ENCODE data around the gene FLCN.

FLCN gene

DNA sequence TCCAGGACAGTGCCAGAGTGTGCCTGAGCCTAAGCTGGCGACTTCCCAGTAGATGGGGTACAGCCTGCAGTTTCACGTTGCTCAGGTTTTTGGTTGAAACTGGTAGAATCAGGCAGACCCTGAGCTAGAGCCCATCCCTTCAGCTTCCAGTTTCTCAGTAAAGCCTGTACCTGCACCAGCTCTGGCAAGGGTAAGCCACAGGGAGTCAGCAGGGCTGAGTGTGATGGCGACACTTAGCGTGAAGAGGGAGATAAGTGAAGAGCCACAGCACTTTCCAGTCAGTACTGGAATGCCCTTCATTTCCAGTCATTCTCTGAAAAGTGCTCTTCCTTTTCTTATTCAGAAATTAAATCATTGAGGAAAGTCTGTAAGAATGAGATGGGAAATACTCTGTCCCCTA, 53.2 kb downstream of the FLCN start:
- DNase-seq: no peak

DNA sequence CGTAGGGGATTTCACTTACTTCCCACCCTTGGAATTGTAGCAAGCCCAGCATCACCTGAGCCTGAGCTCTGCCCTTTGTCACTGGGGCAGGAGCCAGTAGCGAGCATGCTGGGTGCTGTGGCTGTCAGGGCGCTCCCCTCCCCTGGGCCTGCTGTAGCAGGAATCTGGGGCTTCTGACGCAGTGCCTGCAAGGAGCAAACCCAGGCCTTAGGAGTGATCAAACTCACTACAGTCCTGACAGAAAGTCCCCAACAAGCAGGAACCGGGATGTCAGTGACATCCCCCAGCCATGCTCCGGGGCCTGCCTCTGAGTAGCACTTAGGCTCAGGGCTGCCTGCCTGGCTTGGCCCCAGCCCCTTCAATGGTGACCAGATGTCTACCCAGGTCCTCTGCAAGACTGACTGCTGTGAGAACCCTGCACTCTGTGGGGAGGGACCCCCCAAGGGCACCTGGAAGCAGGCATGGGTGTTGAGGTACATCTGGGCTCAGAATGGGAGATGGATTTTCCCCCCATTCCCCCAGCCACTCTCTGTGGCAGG, 54.3 kb downstream of the FLCN start:
- no peak for DNase-seq

DNA sequence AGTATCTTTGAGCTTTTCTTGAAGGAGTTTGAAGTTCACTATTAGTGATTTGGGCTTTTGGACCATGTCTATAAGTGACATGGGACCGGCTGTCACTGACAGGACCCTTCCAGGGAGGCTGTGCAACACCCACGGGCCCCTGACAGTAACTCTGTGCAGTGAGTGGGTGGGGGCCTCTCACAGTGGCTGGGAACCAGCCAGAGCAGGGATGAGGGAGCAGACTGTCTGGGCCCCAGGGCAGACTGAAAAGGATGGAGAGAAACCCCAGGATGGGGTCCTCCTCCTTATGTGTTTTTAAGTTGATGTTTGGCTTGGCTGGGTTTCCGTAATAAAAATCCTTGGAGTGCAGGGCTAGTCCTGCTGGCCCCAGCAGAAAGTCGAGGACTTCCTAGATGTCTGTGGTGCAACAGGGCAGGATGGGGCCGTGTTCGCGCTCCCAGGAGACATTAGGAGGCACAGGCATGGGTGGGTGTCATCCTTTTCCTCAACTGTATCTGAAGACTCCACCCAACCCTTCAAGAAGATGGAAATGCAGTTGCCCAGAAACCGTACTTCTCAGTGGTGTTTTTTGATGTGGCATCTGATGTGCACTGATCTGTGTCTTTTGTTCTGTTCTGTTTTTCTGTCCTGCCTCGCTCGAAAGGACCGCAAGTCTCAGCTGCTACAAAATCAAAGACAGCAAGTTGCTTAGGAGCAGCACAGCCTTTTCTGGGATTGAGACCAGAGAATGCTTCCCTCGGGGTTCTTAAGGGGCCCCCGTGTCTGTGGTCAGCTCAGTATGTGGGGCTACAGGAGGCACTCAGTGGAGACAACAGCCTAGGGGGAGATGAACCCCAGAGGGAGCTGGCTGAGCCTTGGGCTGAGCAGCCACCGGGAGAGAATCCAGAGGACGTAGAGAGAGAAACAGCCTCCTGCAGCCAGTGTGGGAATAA, 55.0 kb downstream of the FLCN start:
- no peak for DNase-seq

DNA sequence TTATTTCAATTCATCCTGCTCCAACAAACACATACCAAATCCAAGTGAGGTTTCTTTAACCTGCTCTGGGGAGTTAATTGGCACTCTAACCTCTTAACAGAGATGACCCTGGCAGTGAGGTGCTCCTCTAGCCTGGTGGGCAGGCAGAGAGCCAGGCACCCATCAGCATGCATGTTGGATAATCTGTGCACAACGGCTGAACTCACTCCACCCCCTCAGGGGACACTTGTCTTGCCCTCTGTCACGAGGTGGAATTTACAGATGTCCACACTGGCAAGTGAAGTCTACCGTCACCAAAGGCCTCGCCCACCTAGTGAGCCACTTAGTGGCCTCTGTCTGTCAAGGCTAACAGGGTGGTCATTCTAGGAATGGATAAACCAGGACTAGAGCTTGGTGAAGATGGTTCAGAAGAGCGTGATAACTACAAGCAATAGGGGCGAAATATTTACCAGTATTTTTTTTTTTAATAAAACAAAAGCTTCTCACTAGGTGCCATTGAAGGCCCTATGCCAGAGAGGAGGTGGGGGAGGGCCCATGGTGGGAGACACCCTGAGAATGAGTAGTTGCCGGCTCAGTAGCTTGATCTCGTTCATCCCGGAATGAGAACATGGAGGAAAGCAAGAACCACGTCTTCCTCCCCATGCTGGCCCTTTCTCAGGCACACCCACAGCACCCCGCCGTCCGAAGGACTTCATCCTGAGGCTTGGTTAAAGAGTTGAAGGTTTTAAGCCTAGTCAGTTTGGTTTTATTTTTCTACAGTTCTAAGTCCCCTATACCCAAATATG, 56.0 kb downstream of the FLCN start:
- DNase-seq: no peak

DNA sequence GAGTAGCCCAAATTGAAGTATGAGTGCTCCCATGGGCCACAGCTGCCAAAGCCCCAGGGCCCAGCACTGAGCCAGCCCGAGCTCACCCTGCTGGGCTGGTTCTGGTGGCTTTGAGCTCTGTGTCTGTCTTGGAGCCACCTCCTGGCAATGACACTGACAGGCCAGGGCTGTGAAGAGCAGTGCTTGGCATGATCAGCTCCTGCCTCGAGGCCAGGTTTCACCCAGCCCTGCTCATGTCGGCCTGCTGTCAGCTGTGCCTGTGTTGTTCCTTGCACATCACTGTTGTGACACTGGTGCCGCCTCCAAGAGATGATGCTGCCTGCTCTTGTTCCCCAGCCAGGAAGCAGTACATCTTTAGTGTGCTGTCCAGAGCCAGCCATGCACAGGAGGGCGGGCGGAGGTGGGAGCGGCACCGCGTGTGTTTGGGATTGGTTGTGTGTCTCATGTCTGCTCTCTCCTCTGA, 56.8 kb downstream of the FLCN start:
- DNase-seq: no peak

DNA sequence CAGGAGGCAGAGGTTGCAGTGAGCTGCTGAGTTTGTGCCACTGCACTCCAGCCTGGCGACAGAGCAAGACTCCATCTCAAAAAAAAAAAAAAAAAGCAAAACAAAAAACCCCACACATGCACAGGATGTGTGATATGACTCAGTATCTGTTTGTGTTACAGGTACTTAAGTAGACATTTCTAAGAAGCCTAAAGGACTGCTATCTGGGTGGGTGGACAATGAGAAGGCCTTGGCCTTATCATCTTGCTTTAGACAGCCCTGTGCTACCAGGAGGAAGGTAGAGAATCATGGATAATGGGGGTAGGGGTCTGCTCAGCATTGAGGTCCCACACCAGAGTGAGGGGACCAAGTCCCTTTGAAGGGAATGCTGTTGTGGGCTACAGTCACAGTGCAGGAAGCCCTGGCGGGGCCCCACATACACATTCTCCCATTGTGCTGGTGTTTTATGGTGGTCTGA, 57.6 kb downstream of the FLCN start:
- no peak for DNase-seq

DNA sequence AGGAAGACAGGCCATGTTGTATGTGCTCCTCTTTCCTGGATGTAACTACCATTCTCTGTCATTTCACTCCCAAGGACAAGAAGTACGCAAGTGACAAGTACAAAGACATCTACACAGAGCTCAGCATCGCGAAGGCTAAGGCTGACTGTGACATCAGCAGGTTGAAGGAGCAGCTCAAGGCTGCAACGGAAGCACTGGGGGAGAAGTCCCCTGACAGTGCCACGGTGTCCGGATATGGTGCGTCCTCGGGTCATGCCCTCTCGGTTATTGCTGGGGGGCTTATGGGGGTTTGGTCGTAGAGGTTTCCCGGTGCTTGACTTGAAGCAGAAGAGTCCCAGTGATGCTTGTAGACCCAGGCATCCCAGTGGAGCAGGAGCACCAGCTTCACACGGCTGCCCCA, 59.8 kb downstream of the FLCN start:
- DNase-seq: no peak

DNA sequence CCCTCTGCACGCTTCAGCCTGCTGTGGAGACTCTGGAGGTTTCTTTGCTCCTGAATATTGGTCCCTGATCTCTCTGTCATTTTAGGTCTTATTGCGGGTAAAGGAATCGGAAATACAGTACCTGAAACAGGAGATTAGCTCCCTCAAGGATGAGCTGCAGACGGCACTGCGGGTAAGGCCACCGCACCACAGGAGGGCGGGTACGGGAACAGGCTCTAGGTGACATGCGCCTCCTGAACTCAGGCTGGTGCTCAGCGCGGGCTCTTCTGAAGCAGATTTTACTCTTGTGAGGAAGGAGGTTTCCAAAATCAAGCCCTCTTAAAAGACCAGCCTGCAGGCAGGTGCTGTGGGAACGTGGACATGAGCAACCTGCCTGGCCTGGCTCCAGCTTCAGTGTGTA, 60.6 kb downstream of the FLCN start:
- no peak for DNase-seq

DNA sequence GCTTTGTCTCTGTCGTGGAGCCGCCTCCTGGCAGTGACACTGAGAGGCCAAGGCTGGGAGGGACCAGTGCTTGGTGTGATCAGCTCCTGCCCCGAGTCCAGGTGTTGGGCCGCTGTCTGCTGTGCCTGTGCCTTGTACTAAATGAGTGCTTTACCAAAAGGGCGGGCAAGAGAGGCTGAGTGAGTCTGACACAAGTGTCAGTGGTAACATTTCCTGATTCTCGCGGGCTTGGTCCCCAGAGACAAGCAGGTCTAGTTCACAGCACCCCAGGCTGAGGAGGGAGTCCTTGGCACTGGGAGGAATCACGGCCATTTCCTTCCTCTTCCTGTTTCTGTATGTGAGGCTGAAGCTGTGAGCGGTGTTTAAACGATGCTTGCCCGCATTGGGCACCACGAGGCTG, 61.1 kb downstream of the FLCN start:
- DNase-seq: no peak

DNA sequence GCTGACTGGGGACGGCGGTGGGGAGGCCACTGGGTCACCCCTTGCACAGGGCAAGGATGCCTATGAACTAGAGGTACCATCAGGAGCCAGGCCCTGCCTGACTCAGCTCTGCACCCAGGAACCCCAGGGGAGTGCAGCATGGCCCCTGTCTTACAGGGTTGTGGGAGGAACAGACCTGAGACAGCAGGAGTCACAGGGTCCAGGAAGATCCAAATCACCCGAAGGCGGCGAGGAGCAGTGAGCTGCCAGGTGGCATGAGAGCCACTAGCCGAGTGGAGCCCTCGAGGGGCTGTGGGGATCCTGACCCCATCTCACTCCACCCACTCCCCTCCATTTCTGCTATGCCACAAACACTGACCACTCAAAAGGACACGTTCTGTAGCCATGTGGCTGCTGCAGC, 61.6 kb downstream of the FLCN start:
- no peak for DNase-seq

DNA sequence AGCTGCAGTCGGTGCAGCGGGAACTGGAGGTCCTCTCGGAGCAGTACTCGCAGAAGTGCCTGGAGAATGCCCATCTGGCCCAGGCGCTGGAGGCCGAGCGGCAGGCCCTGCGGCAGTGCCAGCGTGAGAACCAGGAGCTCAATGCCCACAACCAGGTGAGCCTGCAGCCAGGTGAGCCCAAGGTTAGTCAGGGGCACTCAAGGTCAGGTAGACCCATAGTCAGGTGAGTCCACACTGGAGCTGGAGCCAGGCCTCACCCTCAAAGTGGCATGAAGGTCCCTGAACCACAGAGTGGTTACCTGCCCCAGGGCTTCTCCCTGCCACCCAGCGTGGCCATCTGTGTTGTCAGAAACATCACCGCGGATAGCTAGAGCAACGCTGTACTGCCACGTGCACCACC, 63.0 kb downstream of the FLCN start:
- DNase-seq: no peak

DNA sequence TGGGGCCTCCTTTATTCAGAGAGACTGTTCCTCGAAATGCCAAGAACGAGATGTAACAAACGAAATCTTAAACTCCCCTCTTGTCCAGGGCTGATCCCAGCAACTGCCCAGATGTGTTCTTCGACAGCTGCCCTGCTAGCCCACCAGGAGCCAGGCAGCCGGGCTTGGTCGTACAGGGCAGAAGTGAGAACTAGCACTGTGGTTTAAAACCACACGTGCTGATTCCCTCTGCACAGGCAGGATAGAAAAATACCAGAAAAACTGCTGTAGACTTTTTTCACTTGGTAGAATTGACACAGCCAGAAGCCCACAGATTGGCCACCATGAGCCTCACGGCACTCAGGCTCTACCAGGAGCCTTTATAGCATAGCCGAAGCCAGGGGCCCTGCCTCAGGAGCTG, 64.0 kb downstream of the FLCN start:
- DNase-seq: no peak

DNA sequence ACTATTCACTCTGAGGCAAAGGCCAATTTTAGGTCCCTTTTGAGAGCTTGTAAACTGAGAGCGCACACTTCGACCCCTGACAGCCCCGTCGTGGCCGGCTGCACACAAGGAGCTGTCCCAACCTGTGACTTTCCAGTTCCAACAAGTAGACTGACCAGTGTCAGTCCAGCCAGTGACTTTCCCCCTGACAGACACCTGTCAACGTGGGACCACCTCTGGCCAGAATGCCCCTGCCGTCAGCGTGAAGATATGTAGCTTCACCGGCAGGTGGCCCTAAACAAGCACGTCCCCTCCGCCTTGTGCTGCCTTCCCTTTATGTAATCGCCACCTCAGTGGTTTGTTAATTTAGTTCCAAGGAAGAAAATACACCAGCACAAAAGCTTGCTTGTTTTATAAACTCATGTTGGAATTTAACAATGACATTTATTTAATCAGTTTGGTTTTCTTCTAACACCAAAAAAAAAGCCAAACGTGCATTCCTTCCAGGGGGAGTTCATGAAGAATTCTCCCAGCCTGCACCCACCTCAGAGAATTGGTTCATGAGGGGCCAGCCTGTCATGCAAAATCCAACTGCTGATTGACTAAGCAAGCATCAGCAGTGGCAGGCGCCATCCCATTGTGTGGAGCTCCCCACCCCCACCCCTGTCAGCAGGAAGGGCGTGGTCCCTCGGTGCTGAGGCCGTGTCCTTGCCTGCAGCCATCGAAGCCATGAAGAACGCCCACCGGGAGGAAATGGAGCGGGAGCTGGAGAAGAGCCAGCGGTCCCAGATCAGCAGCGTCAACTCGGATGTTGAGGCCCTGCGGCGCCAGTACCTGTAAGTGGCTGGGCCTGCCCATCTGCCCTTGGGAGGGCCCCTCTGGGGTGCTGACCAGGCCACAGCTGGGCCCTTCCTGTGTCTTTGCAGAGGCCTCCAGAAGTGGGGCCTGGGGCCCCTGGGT, 64.7 kb downstream of the FLCN start:
- DNase-seq: no peak

DNA sequence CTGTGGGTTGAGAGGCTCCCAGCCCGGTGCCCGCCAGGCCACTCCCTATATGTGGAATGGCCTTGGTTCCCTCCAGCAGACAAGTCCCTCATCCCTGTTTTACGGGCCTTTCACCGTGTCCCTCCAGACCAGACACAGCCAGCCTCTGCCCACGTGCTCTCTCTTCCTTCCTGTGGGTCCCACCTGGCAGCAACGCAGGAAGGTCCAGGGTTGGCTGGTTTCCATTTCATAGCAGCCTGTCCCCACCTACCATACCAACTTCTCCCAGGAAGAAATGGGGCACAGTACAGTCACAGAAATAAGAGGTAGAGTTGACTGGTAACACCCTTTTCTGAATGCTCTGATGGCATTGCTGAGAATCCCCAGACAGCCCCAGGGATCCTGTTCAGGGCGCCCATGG, 65.8 kb downstream of the FLCN start:
- no peak for DNase-seq

DNA sequence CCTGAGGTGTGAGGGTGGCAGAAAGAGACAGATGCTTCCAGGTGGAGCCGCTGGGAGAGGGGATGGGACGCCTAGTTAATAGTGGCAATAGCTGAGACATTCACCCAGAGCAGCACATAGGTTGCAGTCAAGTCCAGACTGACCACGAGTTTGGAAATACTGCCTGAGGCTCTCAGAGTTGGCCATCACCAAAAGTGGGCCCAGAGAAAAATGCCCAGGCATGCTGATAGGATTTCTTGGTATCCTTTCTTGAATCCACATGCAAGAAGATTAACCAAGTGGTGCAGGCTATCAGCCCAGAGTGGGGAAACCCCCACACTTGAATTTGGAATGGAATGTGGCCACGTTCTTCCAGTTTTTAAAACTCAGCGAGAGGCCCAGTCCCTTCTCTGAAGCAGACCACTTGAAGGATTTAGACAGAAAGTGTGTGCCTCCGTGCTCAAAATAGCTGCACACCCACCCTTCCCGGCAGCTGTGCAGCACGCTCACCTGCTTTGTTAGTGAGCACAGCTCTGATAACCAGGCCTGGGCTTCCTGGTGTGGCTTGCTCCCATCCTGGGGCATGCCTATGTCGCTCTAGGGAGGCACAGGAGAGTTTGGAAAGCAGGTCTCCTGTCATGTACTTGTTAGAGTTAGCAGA, 66.5 kb downstream of the FLCN start:
- no peak for DNase-seq

DNA sequence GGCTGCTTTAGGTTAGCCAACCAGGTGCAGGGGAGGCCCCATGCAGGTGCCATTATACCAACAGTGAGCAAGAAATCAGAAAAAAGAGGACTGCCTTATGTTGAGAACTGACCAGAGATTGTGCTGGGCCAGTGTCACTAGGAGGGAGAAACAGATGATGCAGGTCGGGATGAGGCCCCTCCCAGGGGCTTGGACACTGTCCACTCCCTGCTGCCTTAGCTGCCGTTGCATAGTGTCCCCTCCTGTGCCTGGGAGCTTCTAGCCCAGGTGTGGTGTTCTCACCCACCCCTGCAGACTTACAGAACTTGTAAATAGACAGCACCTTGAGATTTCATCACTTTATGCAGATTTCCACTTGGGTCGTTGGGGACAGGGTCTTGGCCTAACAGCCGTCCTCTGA, 67.6 kb downstream of the FLCN start:
- DNase-seq: no peak

DNA sequence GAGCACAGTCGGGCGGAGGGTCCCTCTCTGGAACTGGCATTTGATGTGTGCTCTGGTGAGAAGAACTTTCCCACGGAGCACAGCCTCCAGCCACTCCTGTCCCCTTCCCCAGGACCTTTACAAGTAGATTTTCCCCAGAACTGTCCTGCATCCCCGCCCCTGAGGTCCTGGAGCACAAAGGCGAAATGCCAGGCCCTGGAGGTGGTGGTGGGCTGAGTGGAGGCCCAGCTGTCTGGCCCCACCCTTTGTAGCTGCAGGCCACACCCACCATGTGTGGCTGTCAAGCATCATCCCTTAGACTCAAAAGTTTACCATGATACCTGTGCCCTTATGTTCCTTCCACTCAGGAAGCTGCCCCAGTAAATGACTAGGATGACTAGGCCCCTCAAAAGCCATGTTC, 68.6 kb downstream of the FLCN start:
- DNase-seq: no peak

DNA sequence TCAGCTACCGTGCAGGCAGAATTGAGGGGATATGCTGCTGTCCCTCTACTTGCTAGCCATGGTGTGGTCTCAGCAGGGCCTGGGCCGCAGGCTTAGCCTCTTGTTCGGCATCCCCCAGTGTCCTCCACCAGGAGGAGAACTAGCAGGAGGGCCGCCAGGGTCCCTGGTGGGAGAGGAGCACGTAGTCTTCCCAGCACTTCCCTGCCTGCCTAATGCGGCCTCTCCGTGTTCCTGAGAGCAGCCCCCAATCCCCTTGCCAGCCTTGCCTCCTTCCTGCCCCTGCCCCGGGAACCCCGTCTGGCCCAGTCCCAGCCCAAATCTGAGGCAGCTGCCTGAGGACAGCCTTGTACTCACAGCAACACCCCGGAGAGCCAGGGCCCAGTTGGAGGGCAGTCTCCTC, 69.0 kb downstream of the FLCN start:
- no peak for DNase-seq

DNA sequence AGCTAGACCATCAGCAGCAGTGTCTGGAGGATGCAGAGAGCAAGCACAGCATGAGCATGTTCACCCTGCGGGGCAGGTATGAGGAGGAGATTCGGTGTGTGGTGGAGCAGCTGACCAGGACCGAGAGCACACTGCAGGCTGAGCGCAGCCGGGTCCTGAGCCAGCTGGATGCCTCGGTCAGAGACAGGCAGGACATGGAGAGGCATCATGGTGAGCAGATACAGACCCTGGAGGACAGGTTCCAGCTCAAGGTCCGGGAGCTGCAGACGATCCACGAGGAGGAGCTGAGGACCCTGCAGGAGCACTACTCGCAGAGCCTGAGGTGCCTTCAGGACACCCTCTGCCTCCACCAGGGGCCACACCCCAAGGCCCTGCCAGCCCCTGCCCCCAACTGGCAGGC, 69.6 kb downstream of the FLCN start:
- DNase-seq: no peak

DNA sequence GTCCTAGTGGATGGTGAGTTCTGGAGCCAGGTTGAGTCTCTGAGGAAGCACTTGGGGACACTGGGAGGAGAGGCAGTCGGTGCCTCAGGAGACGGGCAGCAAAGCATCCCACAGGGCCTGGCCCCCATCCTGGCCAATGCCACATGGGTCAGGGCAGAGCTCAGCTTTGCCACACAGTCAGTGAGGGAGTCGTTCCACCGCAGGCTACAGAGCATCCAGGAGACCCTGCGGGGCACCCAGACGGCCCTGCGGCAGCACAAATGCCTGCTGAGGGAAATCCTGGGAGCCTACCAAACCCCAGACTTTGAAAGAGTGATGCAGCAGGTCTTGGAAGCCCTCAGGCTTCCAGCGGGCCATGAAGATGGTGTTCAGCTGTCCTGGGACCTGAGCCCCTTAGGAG, 70.5 kb downstream of the FLCN start:
- no peak for DNase-seq

DNA sequence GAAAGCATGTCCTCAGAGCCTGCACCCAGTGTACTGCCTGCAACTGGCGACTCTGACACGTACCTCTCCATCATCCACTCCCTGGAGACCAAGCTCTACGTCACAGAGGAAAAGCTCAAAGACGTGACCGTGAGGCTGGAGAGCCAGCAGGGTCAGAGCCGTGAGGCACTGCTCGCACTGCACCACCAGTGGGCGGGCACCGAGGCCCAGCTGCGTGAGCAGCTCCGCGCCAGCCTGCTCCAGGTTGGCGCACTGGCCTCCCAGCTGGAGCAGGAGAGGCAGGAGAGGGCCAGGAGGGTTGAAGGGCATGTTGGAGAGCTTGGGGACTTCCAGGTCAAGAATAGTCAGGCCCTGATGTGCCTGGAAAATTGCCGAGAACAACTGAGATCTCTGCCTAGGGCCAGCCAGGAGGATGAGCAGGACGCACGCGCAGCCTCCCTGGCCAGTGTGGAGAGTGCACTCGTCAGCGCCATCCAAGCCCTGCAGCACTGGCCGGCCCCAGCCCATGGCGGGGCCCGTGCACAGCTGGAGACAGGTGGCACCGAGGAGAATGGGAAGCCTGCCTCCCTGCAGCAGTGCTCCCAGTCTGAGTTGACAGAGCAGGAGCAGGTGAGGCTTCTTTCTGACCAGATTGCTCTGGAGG, 71.2 kb downstream of the FLCN start:
- DNase-seq: no peak

DNA sequence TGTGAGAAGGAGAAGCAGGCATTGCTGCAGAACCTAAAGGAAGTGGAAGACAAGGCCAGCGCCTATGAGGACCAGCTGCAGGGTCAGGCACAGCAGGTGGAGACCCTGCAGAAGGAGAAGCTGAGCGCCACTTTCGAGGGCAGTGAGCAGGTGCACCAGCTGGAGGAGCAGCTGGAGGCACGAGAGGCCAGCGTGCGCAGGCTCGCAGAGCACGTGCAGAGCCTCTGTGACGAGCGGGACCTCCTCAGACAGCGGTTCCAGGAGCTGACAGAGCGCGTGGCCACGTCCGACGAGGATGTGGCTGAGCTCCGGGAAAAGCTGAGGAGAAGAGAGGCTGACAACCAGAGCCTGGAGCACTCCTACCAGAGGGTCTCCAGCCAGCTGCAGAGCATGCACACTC, 72.3 kb downstream of the FLCN start:
- DNase-seq: no peak
